GM21423 (cell line): ENCODE results near the gene GSTA5.
"Not testable (repeated sequence)": the region's sequence is repeated elsewhere in the genome, so short reads cannot be mapped to it uniquely, and the experiment has no call there.

Source experiments
- ATAC-seq: cut with Tn5 transposase; IDR thresholded peaks from one replicate; pipeline ENCODE4 v1.9.1; 2021; ENCODE audit warnings: mild to moderate bottlenecking, moderate library complexity; ENCODE audit not compliant: unreplicated experiment

The GSTA5 gene

GRCh38 chr6:52799272-52799671 lies 41.3 kb downstream of the GSTA5 start:
- not testable (repeated sequence) for ATAC-seq

GRCh38 chr6:52794366-52794765 lies 46.2 kb downstream of the GSTA5 start:
- ATAC-seq: not testable (repeated sequence)

GRCh38 chr6:52790861-52791260 lies 49.8 kb downstream of the GSTA5 start:
- no peak for ATAC-seq

- ATAC-seq: not testable (repeated sequence)
Measured at GRCh38 chr6:52789658-52790057, 51.0 kb downstream of the GSTA5 start.

GRCh38 chr6:52788478-52788877 lies 52.1 kb downstream of the GSTA5 start:
- ATAC-seq: no peak

GRCh38 chr6:52787917-52788316 lies 52.7 kb downstream of the GSTA5 start:
- no peak for ATAC-seq

GRCh38 chr6:52786249-52786956 lies 54.2 kb downstream of the GSTA5 start:
- no peak for ATAC-seq

- not testable (repeated sequence) for ATAC-seq
Measured at GRCh38 chr6:52782696-52783274, 57.8 kb downstream of the GSTA5 start.

- ATAC-seq: not testable (repeated sequence)
Measured at GRCh38 chr6:52782209-52782608, 58.4 kb downstream of the GSTA5 start.
